NCI-H2107 treated with DMSO at 0.1 percent for 48 hours (cell line): ENCODE results near the gene CPN1.
A peak's percentile ranks its signal among the peaks of the same experiment; 100 is the strongest.
"Not testable (repeated sequence)": the region's sequence is repeated elsewhere in the genome, so short reads cannot be mapped to it uniquely, and the experiment has no call there.

ENCODE experiments used
- DNase-seq: peaks from one replicate; lab custom pipeline; 2025; ENCODE audit not compliant: unreplicated experiment; lab: John Stamatoyannopoulos, UW

Gene CPN1

DNA sequence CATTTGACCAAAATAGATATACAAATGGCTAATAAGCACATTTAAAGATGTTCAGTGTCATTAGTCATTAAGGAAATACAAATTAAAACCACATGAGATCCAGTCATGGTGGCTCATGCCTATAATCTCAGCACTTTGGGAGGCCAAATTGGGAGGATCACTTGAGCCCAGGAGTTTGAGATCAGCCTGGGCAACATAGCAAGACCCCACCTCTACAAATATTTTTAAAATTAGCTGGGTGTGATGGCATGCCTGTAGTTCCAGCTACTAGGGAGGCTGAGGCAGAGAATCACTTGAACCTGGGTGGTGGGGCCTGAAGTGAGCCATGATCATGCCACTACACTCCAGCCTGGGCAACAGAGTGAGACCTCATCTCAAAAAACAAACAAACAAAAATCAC is 607 bp upstream of the CPN1 start:
- not testable (repeated sequence) for DNase-seq

DNA sequence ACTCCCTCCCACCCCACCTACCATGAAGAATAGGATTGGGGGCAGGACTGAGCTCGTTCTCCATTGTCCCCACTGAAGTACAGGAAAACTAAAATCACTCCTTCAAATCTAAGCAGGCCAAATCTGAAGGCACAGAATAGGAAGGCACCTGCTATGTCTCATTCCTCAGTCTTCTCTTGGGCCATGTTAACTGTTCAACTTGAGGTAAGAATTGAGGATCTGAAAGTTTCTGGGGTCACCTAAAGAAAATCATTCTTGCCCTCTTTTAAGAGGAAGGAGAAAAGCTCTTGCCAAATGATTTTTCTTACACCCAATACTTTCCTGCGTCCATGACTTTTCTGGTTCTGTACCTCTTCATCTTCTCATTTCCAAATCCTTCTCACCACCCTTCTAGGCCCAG is 4.9 kb downstream of the CPN1 start:
- no peak for DNase-seq

DNA sequence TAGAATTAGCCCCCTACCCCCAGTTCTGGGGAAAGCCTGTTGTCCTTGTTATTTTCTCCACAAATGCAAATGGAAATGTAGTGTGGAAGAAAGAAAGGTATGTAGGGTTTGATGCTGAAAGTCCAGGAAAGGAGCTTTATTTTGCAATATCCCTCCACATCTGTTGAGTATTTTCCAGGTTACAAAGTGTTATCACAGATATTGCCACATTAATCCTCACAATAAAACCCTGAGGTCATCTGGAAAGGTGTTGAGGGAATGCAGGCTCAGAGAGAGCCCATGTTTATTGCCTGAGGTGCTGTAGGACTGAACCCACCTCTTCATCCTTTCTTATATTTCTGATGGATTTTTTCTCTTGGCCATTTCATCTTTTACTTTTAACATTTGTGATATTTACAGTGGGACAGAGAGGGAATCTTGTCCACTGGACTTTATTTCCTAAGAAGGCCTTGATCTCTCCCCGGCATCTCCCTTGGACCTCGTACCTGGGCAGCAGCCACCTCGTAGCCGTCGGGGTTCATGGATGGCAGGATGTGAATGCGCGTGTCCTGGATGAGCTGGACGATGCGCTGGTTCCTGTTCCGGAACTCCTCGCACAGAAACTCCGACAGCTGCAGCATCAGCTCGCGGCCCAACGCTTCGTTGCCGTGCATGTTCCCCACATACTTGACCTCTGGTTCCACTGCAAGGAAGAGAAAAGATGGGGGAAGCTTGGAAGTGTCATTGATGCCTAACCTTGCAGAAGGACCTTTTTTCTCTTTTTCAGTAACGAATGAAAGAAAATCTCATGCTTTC is 6.0 kb downstream of the CPN1 start:
- DNase-seq = no peak

DNA sequence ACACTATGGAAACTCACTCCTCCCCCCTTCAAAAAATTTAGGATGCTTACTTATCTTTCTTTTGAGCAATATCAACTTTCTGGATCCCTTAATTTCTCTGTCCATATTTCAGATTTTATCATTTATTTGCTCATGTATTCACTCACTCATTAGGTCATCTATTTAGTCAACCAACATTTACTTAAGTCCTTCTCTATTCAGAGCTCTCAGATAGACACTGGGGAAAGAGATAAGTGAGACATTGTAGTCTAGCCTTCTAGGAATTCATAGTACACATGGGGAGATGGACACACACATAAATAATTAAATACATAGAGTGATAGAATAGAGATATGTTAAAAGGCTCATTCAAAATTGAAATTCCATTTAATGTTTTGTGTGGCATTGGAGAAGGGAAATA is 9.2 kb downstream of the CPN1 start:
- no peak for DNase-seq

DNA sequence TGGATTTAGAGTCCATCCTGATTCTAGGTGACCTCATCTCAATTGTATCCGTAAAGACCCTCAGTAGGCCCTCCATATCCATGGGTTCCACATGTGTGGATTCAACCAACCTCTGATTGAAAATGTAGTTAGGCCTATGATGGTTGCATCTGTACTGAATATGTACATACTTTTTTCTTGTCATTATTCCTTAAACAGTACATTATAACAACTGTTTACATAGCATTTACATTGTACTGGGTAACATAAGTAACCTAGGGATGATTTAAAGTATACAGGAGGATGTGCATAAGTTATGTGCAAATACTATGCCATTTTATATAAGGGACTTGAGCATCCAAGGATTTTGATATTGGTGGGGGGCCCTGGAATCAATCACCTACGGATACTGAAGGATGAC is 10.1 kb downstream of the CPN1 start:
- no peak for DNase-seq

DNA sequence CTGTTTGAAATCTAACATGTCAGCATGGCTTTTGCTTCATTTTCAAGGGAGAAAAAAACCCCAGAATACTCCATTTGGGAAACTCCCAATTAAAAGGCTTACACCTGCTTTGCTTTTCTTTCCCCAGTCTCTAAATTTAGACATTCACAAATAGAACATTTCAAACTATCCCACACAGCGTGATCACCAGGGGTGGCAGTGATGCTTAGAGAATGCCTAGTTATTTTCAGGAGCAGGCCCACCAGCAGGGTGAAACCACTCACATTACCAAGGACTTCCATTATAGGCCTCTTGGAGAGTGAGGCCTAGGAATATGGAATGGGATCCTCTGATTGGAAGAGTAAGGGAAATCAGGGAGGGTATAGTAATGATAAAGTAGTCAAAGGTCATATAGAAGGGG is 14.2 kb downstream of the CPN1 start:
- DNase-seq = no peak

DNA sequence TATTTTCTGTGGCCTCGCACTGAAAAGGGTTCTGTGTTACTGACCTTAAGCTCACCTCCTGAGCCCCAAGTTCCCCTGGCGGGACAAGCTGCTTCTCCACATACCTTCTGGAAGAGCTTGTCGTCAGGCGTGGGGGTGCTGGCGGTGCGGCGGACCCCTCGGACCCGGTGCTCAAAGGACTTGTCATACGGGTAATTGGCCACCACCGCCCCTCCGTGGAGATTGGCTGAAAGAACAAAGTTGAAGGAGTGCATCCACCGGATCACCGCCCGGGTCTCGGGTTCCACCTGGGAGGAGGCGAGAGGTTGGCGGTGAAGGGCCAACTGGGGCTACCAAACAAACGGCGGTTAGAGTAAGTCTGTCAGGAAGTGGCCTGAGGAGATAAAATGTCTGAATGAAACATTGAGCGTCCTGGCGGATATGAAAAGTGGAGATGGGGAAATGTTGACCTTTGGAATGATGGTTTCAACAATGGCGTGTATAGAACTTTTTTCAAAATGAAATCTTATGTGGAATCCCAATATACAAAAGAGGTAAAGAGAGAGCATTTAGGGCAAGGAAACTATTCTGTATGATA is 16.5 kb downstream of the CPN1 start:
- DNase-seq = no peak

DNA sequence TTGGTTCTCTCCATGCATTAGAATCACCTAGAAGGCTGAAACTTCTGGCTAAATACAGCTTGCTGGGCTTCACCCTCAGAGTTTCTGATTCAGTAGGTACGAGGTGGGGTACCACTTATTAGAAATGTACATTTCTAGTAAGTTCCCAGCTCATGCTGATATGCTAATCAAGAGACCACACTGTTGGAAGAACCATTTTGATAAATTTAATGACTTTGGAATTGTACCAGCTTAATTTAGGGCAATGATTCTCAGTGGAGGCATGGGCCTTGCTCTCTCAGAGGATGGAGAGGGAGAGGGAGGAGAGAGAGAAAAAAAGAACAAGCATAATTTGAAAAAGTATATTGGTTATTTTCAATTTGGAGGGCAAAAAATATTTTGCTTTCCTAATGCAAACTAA is 20.3 kb downstream of the CPN1 start:
- DNase-seq = no peak

DNA sequence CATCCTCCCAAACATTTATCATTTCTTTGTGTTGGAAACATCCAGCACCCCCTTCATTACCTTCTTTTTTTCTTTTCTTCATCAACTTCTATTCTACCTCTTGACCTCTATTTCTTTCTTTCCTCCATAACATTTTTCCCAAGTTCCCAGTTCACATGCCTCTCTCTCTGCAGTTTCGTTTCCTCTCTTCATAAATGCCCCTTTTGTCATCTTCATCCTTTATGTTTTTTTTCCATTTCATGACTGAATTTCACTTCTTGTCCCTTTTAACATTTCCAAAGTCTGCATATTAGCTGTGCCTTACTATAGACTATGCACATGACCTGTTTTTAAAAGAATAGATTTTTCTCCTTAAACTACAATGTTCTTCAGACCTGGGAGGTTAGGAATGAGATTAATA is 23.7 kb downstream of the CPN1 start:
- no peak for DNase-seq

DNA sequence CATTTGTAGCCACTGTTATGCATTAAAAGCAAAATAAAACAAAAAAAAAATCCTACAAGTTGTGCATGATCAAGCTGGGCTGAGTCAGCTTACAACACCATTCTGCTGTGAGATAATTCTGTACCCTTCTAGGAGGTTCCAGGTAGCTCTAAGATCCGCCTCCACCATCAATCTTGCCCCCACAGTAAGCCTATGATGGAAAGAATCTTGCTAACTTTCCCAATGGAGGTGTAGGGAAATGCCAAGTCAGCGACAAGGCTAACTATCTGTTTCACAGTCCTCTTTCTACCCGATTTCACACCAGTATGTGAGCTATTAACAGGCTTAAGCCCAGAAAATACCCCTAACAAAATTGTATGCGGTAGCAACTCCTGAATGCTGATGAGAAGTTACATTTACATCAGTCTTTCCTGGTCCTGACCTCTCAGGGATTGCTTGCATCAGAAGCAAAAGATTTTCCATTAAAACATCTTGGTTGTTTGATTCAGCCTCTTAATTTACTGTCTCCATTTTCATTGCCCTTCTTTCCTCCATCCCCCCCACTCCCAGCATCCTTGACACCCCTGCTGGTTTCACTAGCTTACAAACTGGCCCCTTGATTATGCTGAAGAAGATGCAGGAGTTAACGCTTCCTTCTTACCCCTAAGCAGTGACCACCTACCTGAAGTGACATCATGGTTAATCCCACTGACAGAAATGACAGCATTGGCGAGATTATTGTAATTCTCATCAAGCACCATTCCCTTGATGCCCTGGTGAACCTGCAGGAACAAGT is 27.8 kb downstream of the CPN1 start:
- no peak for DNase-seq

DNA sequence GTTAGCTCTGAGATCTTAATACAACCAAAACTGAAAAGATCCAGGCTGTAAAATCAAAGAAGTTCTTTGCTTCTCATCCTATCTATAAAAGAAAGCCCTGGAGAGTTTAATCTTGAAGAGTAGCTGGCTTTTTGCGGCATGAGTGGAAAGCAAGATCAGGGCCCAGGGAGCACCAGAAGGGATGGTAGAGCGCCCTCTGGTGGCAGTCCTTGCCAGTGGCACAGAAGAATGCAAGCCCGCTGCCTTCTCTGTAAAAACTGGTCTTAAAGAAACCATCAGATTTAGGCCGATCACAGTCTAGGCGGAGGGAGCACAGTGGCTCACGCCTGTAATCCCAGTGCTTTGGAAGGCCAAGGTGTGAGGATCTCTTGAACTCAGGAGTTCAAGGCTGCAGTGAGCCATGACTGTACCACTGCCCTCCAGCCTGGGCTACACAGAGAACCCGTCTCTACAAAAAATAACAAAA is 35.6 kb downstream of the CPN1 start:
- DNase-seq = peak; percentile 72

DNA sequence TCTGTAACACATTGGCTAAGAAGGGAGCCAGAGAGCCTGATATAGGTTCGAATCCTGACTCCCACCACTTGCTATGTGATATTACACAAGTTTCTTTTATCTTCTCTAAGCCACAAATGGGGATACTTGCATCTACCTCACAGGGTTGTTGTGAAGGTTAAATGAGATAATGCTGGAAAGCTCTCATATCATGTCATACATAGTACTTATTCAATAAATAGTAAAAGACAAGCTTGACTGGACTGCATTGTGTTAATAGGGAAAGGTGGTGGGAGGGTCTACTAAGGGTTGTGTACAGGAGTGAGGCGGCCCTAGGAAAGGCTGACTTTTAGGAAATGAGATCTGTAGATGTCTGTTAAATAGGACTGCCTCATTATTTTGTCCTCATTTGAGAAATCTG is 36.1 kb downstream of the CPN1 start:
- DNase-seq = no peak

DNA sequence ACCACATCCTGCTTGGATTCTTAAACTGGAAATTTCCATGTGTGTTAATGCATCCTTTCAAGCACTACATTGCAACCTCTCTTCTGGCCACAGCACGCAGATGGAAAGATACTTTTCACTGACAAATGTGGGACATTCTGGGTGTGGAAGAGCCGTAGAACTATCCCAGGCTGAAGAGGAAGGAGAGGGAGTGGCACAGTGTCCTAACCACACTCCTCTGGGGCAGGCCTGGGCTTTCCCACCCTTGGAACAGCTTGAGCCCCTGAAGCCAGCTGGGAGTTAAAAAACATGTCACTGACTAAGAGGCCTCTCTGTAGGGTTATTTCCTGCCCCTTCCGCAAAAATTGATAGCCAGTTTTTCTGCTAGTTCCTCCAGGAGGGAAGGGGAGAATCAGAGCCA is 37.9 kb downstream of the CPN1 start:
- DNase-seq = no peak

DNA sequence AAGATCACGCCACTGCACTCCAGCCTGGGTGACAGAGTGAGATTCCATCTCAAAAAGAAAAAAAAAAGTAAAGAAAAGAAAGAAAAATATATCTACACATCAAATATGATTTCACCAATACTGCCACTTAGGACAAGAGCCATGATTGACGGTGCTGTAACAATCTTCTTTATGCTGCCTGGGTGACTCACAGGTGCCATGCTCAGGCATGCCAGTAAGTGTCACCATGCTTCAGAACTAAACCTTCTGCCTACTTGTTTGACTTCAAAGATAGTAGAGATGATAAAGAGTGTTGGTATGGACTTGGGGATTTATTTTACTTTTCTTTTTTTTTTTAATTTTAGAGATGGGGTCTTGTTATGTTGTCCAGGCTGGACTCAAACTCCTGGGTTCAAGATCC is 38.3 kb downstream of the CPN1 start:
- no peak for DNase-seq

DNA sequence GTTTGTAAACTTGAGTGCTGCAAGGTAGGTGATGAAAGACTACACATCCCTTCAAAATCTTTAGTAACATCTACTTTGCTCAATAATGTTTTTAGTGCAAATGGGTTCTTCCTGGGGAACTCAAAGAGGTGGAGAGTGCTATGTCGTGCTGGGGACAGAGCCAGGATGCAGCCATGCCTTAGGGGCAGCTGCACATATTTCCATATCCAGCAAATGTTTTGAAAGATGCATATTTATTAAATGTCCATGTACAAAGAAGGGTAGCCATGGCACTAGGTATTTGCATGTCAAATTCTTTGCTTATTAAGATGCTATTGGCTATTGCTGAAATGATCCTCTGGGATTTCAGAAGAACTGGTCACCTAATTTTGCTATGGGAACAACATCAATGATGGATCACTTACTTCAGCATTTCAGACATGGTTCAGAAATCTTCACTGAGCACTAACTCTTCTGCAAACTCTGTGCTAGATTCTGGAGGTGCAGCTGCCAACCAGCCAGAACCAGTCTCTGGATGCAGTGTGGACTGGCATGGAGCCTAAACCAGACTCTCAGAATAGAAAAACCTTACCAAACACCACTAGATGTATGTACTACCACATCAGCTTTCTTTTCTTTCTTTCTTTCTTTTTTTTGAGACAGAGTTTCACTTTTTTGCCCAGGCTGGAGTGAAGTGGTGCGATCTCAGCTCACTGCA is 40.2 kb downstream of the CPN1 start:
- DNase-seq = peak; percentile 10

DNA sequence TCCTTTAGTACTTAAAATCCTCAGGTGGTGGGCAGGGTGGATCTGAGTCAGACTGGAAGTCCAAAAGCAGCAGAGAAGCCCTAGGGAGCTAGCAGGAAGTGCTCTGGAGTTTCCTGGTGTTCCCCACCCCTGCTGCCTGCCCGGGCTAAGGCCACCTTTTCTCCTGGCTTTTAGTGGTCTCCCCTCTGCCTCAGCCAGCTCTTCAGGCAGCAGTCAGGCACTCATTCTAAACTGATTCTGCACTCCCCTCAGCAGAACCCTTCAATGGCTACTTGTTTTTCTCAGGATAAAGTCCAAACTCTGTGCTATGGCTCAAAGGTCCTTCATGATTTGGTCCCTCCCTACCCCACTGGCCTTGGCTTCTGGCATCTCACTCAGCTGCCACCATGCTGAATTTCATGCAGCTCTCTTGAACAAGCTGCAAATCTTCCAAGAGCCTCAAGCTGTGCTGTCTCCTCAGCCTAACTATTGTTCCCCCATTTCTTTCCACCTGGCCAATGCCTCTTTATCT is 43.1 kb downstream of the CPN1 start:
- no peak for DNase-seq

DNA sequence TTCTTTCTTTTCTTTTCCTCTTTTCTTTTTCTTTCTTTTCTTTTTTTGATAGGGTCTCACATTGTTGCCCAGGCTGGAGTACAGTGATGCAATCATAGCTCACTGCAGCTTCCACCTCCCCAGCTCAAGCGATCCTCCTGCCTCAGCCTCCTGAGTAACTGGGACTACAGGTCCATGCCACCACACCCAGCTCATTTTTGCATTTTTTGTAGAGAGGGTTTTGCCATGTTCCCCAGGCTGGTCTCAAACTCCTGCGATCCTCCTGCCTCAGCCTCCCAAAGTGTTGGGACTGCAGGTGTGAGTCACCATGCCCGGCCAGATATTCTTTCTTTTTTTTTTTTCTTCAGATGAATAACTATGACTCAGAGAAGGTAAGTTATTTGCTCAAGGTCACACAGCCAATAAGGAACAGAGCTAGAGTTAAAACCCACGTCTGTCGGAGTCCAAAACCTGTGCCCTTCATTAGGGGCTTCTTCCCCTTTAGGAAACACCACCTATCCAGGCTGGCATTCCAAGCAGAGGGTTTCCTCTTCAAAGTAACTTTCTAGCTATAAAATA is 43.8 kb downstream of the CPN1 start:
- DNase-seq = no peak

DNA sequence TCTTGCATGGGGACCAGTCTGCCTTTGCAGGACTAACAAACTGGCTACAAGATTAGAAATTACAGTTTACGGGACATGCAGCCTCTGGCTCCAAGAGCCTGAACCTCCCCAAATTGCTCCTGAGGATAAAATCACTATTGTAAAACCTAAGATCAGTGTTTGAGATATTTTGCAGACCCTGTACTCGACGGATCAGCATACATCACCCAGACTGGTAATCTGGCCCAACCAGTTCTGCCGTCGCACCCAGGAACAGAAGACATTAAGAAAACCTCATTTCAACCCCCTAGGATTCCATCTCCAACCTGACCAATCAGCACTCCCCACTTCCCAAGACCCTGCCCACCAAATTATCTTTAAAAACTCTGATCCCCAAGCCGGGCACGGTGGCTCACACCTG is 44.8 kb downstream of the CPN1 start:
- DNase-seq = no peak

DNA sequence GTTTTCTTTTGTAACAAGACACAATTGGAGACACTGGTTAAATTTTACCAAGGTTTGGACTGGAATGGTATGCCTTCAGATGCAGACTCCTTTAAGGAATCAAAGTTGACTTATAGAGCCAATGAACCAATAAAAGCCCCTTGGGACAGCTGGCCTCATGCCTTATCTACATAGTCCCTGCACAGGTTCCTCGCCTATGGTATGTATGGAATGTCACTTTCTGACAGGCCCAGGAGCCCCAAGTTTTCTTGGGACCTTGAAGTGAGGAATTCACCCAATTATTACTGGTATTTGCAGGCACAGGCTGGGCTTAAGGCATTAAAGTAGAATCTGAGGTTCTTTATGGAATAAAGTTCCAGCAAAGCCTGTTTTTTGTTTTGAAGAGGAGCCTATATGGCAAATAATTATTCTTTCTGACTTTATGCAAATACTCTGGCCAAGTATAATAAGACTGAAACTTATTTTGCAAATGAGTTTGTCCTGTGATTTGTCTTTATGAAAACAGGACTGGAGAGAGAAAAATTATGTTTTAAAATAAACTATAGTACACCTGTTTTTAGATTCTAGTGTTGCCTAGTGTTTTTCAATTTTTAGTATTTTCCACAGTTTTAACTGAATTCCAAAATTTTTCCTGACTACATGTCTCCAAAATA is 47.8 kb downstream of the CPN1 start:
- no peak for DNase-seq

DNA sequence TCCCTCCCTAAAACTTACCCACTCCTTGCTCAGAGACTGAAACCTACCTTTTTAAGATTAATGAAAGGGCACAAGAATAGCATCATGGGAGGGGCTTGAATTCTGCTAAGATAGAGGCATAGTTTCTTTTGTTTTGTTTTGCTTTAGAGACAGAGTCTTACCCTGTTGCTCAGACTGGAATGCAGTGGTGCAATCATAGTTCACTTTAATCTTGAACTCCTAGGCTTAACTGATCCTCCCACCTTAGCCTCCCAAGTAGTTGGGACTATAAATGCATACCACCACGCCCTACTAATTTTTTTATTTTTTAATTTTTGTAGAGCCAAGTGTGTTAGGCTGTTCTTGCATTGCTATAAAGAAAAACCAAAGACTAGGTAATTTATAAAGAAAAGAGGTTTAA is 54.3 kb downstream of the CPN1 start:
- no peak for DNase-seq

DNA sequence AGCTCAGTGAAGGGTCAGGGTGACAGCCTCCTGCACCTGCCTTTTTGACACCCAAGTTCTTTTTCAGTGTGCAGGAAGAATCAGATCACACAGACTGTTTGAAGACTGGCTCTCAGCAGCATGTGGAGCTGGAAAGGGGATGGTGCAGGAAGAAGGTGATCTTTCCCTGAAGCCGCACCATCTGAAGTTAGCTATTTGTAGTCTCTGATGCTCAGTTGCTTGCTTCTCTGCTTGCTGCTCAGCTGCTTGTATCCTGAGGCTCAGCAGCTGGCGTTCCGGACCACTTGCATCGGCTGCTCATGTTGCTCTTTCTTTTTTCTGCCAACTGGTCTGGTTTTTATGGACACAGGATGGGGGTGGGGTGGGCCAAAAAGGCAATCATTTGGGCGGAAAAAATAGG is 56.1 kb downstream of the CPN1 start:
- DNase-seq = peak; percentile 56
